ENCODE measurements around the gene PARN. TPM values are rescaled to one million over a fixed set of nuclear protein-coding genes. Genes with fewer than 3 reads are reported as not detected.

Gene PARN
- total and polyA plus RNA-seq, 9 of the 15 experiments (the other 6 are each of a cell fraction or from before 2014, with no cell fraction given): 9.6 to 51.3 (median 40.4) TPM

DNA sequence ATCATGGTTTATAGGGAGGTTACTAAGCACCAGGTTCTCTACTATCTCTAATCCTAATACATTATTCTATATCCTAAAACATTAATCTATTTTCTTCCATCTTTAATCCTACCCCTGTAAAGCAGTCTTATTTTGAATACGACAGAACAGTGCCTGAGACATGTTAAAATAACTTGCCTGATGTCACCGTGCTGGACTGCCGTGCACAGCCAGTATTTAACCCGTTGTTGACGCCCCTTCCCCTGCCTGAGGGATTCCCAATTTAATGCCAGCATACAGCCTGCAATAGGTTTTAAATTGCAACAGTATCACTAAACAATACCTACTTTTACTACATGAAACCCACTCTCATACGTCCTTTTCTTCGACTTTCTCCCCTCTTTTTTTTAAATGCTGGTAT, 133.3 kb downstream of the PARN start:
- peaks cover 0 to 7% of the 10 kb centered on the region in 2 experiments; a peak in 4 of 5 replicates for H3K4me1 ChIP-seq (replicated peaks in 1 of 2; ENCODE audit: control insufficient read depth in 2 of 2, insufficient read depth in 2 of 2, low read length in 2 of 2)
- no peak overlapping the region for H2AFZ ChIP-seq (ENCODE audit: low read depth, low read length)
- WGBS (ENCODE audit: insufficient coverage, low coverage, missing lambda C conversion rate): 80% methylated on average over 7 of the region's 7 CpGs

More for the DNA sequence above, 133.3 kb downstream of the PARN start:
- Histone ChIP-seq H3K4me2 (ENCODE audit: insufficient read depth, low read length) (no peak overlapping the region), H3K36me3 (ENCODE audit: control insufficient read depth, insufficient read depth, low read length) (no peaks in the 10 kb centered on the region), H3K9ac (ENCODE audit: insufficient read depth in 1 of 2, low read depth in 2 of 2, low read length in 2 of 2) (no peak overlapping the region), H4K20me1 (replicated peaks; ENCODE audit: control insufficient read depth, insufficient read depth, low read length) (no peaks in the 10 kb centered on the region), H3K27ac (ENCODE audit: extremely low read depth, low read depth, low read length) (no peak overlapping the region), H3K4me3 (no peak overlapping the region), H3K9me1 (ENCODE audit: control insufficient read depth, insufficient read depth, low read length) (no peaks in the 10 kb centered on the region), H3K27me3 (ENCODE audit: control insufficient read depth in 2 of 2, insufficient read depth in 2 of 2, low read length in 2 of 2) (no peaks in the 10 kb centered on the region), H3K9me3 (replicated peaks; ENCODE audit: control insufficient read depth, insufficient read depth, low read depth, low read length) (no peaks in the 10 kb centered on the region), H3K79me2 (ENCODE audit: control insufficient read depth, insufficient read depth, low read length) (no peaks in the 10 kb centered on the region)
- intact Hi-C loops (cut with micrococcal nuclease) (no loop called here), in situ Hi-C loops (cut with MboI) (no loop called here)
- ATAC-seq: no peak
- ChIA-PET POLR2A (interaction anchor here (0.6 kb wide), 1 partner anchor 30 kb away, joined by 3 read pairs; no protein-coding TSS in a partner anchor), CTCF (ENCODE audit: low intra/inter-chr PET ratio) (no interaction called here)
- no peak for DNase-seq (ENCODE audit: extremely low read depth in 1 of 4, low spot score in 3 of 4)
- TF ChIP-seq ZNF239 (CRISPR knock-in tag; IDR thresholded peaks at IDR 0.05) (no peak), ZBTB49 (CRISPR knock-in tag; IDR thresholded peaks at IDR 0.05; ENCODE audit: borderline replicate concordance) (no peak), DDX20 (tag; IDR thresholded peaks at IDR 0.05; ENCODE audit: low read depth) (no peak)
- no peak for FAIRE-seq
- no TSS peak for BruUV-seq (replicated peaks)

All from K562 (cell line).